ENCODE results near the gene PRM2. TPM values are rescaled to one million over a fixed set of nuclear protein-coding genes. Genes with fewer than 3 reads are reported as not detected.

PRM2 gene
- total RNA-seq, 2 donors from 2014 or later, result not detected

- Mint-ChIP-seq H3K4me3 (no peak overlapping the region), H3K4me1 (peaks cover 9% of the 10 kb centered on the region), H3K36me3 (ENCODE audit: low read depth) (no peaks in the 10 kb centered on the region), H3K27me3 (ENCODE audit: insufficient read depth) (peaks cover 10% of the 10 kb centered on the region), H3K27ac (no peak overlapping the region), H3K9me3 (no peaks in the 10 kb centered on the region)
- Histone ChIP-seq H3K27me3 (ENCODE audit: control insufficient read depth, insufficient read depth, low read length, poor library complexity, severe bottlenecking) (no peaks in the 10 kb centered on the region), H3K36me3 (ENCODE audit: control insufficient read depth, insufficient read depth, low read length) (no peaks in the 10 kb centered on the region), H3K27ac (ENCODE audit: low read depth, low read length) (no peak overlapping the region), H3K9me3 (ENCODE audit: control insufficient read depth, low read length) (no peaks in the 10 kb centered on the region), H3K4me1 (ENCODE audit: control insufficient read depth, insufficient read depth, low read length) (no peaks in the 10 kb centered on the region), H3K9ac (ENCODE audit: extremely low read depth, low read length, poor library complexity, severe bottlenecking) (no peak overlapping the region), H3K4me3 (ENCODE audit: low read length) (no peak overlapping the region)
- DNase-seq, result no peak
- TF ChIP-seq CTCF (conservative IDR thresholded peaks at IDR 0.05), result no peak
- 77 to 88% methylated on average over 7 to 10 of the region's 10 CpGs for WGBS, 2 experiments (ENCODE audit: insufficient coverage in 1 of 2, insufficient read length in 1 of 2)
These were observed 43.9 kb upstream of the PRM2 start for GRCh38 chr16:11320170-11320569.

- Mint-ChIP-seq H3K27me3 (ENCODE audit: insufficient read depth) (peaks cover 10% of the 10 kb centered on the region), H3K4me1 (peaks cover 9% of the 10 kb centered on the region), H3K4me3 (no peak overlapping the region), H3K9me3 (no peaks in the 10 kb centered on the region), H3K27ac (no peak overlapping the region), H3K36me3 (ENCODE audit: low read depth) (no peaks in the 10 kb centered on the region)
- TF ChIP-seq CTCF (conservative IDR thresholded peaks at IDR 0.05), result no peak
- Histone ChIP-seq H3K4me3 (ENCODE audit: low read length) (no peak overlapping the region), H3K36me3 (ENCODE audit: control insufficient read depth, insufficient read depth, low read length) (no peaks in the 10 kb centered on the region), H3K27ac (ENCODE audit: low read depth, low read length) (no peak overlapping the region), H3K27me3 (ENCODE audit: control insufficient read depth, insufficient read depth, low read length, poor library complexity, severe bottlenecking) (no peaks in the 10 kb centered on the region), H3K9ac (ENCODE audit: extremely low read depth, low read length, poor library complexity, severe bottlenecking) (no peak overlapping the region), H3K4me1 (ENCODE audit: control insufficient read depth, insufficient read depth, low read length) (no peaks in the 10 kb centered on the region), H3K9me3 (ENCODE audit: control insufficient read depth, low read length) (no peaks in the 10 kb centered on the region)
- 84 to 90% methylated on average over 6 to 8 of the region's 8 CpGs for whole genome bisulfite sequencing, 2 experiments (ENCODE audit: insufficient coverage in 1 of 2, insufficient read length in 1 of 2)
- DNase-seq, result no peak
These were observed 43.4 kb upstream of the PRM2 start for GRCh38 chr16:11319529-11320146.

GRCh38 chr16:11318817-11319216 is 42.5 kb upstream of the PRM2 start:
- H3K27ac ChIP-seq (ENCODE audit: low read depth, low read length), result no peak overlapping the region
- Mint-ChIP-seq H3K27me3 (ENCODE audit: insufficient read depth) (peaks cover 10% of the 10 kb centered on the region), H3K9me3 (no peaks in the 10 kb centered on the region), H3K27ac (peak overlapping the region; percentile 59), H3K36me3 (ENCODE audit: low read depth) (no peaks in the 10 kb centered on the region), H3K4me1 (peaks cover 11% of the 10 kb centered on the region), H3K4me3 (no peak overlapping the region)
- H3K27me3 ChIP-seq (ENCODE audit: control insufficient read depth, insufficient read depth, low read length, poor library complexity, severe bottlenecking), result no peaks in the 10 kb centered on the region
- no peak for TF ChIP-seq CTCF (conservative IDR thresholded peaks at IDR 0.05)
- H3K4me3 ChIP-seq (ENCODE audit: low read length), result no peak overlapping the region
- H3K4me1 ChIP-seq (ENCODE audit: control insufficient read depth, insufficient read depth, low read length), result no peaks in the 10 kb centered on the region
- no peaks in the 10 kb centered on the region for H3K9me3 ChIP-seq (ENCODE audit: control insufficient read depth, low read length)
- H3K9ac ChIP-seq (ENCODE audit: extremely low read depth, low read length, poor library complexity, severe bottlenecking), result no peak overlapping the region
- WGBS, 2 experiments (ENCODE audit: insufficient coverage in 1 of 2, insufficient read length in 1 of 2), result 93 to 98% methylated on average over 5 to 8 of the region's 8 CpGs
- H3K36me3 ChIP-seq (ENCODE audit: control insufficient read depth, insufficient read depth, low read length), result no peaks in the 10 kb centered on the region
- no peak for DNase-seq

Data from endodermal cell (in vitro differentiated cells).